NCI-H1417 (cell line): ENCODE data around the gene SLC26A2.

Experiments used
- DNase-seq, 3 experiments: peaks; one replicate each; lab custom pipeline; 2025; lab: John Stamatoyannopoulos, UW

SLC26A2 gene

DNA sequence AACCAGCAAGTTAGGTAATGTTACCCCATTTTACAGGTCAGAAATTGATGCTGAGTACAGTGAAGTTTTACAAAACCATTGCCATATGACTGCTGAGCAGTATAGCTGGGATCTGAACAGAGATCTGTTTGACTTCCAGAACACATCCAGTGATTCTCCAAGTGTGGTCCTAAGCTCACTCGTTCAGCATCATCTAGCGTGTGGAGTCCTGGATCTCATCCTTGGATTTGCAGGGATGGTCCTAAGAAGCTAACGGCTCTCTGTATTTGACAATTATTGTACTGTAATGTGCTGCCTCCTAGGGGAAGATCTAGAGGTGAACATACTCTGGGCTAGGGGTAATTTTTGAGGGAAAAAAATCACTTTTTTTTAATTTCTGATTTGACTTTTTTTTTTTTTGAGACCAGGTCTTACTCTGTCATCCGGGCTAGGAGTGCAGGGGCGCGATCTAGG is 1.4 kb downstream of the SLC26A2 start:
- peak in 1 of 3 experiments; percentile 21 for DNase-seq

DNA sequence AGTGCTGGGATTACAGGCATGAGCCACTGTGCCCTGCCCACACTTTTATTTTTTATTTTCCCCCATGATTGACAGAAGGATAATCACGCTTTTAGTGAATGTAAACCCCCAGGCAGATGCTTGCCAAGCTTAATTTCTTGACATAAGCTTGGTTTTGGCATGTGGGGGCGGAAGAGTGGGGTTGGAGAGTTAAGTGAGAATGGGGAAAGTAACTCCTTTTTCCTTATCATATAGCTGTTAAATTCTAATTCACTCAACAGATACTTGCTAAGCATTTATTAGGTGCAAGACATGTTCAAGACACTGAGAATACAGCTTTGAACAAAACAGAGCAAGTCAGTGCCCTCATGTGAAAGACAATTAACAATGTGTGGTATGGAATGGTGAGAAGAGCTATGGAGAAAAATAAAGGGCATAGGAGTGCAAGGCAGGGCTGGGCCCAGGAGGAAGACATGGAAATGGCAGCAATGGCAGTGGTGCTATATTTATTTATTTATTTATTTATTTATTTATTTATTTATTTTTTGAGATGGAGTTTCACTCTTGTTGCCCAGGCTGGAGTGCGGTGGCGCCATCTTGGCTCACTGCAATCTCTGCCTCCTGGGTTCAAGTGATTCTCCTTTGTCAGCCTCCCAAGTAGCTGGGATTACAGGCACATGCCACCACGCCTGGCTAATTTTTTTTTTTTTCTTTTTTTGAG is 2.2 kb downstream of the SLC26A2 start:
- no peak for DNase-seq

DNA sequence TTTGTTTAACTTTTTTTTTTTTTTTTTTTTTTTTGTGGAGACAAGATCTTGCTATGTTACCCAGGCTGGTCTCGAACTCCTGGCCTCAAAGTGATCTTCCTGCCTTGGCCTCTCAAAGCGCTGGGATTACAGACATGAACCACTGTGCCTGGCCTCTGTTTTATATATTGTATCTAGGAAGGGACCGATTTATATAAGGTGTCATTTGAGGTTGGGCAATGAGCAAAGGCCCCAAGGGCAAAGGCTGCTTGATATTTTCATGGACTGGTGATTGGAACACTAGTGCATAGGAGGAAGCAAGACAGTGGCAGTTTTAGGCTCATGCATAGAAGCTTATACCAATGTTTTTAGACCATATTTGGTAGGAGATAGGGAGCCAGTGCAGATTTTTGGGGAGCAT is 3.2 kb downstream of the SLC26A2 start:
- no peak for DNase-seq

DNA sequence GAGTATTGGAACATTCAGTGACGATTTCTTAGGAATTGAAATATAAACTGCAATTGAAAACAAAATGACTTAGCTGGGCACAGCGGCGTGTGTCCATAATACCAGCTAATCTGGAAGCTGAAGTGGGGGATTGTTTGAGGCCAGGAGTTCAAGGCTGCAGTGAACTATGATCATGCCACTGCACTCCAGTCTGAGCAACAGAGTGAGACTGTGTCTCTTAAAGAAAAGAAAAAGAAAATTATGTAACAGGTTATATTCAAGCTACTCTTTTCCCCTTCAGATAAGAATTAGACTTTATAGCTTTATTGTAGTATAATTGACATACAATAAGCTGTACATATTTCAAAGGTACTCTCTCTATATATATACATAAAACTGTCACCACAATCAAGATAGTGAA is 6.4 kb downstream of the SLC26A2 start:
- no peak for DNase-seq

DNA sequence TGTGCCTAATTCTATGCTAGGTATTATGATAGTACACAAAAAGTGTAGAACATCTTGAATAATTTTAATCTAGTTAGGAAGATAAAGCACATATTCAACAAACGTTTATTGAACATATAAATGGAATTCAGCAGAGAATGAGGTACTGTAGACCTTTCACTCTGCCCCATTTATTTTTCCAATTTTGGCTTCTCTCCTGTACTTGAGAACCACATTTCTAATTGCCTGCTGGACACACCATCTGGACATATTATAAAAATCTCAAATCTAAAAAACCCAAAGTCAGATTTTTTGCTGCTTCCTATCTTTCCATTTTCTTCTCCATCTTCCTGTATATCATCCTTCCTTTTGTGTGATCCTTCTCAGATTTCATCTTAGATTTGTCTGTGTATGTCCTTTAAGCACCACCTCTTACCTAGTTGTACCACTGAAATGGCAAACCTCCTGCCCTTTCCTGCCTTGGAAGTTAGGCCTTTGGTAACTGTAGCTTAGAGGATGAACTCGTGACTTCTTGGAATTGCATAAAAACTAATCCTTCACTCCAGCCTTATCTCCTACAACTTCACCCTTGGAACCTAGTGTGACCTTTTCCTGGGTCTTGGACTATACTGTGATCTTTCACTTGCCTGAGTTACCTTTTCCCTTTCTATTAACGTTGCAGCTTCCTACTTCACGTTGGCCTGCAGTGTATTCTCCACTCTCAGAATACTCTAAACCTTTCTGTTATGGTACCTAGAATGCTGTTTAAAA is 8.8 kb downstream of the SLC26A2 start:
- DNase-seq = no peak

DNA sequence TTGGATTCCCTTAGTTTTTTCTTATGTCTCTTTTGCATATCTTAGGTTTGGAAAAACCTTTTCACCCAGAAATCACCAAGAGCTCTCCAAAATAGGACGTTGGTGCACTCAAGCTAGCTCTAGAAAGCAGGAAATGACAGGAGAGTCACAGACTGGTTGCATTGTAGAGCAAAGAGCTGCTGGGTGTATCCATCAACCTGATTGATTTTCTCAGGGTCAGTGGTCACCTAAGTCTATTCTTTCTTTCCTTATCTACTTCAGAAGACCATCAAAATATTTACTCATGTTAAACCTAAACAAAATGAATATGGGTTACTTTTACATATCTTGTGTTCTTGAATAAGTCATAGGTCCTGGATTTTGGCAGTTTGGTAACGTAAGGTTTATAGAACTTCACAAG is 14.9 kb downstream of the SLC26A2 start:
- no peak for DNase-seq

DNA sequence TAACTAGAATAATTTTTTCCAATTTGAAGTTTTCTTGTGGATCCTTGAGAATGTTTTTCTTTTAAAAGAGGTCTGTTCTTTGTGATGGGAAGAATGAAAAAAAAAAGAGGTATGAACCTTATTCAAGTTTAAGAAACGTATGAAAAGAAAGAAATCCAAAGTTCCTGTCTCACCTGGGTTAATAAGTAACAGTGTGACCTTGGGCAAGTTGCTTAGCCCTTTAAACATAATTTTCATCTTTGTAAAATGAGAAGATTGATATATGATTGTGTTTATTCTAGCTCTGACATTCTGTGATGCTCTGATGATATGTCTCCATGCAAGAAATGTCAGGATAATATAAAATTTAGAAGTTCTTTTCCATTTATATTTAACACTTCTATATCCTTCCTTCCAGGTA is 19.3 kb downstream of the SLC26A2 start:
- DNase-seq = no peak

DNA sequence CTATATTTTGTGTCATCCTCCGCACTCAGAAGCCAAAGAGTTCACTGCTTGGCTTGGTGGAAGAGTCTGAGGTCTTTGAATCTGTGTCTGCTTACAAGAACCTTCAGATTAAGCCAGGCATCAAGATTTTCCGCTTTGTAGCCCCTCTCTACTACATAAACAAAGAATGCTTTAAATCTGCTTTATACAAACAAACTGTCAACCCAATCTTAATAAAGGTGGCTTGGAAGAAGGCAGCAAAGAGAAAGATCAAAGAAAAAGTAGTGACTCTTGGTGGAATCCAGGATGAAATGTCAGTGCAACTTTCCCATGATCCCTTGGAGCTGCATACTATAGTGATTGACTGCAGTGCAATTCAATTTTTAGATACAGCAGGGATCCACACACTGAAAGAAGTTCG is 20.6 kb downstream of the SLC26A2 start:
- DNase-seq = no peak

DNA sequence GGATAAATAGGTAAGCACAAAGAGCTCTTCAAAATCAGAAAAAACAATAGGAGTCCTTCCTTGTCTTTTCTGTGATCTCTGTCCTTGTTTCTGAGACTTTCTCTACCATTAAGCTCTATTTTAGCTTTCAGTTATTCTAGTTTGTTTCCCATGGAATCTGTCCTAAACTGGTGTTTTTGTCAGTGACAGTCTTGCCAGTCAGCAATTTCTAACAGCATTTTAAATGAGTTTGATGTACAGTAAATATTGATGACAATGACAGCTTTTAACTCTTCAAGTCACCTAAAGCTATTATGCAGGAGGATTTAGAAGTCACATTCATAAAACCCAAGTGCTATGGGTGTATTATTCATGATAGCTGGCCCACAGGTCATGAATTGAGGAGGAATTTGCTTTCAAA is 21.9 kb downstream of the SLC26A2 start:
- no peak for DNase-seq

DNA sequence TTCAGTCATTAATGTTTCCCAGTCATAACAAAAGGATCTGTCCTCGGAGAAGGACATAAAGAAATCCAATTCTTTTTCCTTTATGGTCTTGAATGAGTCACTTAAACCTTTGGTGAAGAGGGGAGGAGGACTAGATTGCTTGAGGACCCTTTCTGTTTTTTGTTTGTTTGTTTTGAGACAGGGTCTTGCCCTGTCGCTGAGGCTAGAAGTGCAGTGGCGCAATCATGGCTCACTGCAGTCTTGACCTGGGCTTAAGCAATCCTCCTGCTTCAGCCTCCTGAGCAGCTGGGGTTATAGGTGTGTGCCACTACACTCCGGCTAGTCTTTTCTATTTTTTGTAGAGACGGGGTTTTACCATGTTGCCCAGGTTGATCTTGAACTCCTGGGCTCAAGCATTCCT is 27.6 kb downstream of the SLC26A2 start:
- DNase-seq = no peak

DNA sequence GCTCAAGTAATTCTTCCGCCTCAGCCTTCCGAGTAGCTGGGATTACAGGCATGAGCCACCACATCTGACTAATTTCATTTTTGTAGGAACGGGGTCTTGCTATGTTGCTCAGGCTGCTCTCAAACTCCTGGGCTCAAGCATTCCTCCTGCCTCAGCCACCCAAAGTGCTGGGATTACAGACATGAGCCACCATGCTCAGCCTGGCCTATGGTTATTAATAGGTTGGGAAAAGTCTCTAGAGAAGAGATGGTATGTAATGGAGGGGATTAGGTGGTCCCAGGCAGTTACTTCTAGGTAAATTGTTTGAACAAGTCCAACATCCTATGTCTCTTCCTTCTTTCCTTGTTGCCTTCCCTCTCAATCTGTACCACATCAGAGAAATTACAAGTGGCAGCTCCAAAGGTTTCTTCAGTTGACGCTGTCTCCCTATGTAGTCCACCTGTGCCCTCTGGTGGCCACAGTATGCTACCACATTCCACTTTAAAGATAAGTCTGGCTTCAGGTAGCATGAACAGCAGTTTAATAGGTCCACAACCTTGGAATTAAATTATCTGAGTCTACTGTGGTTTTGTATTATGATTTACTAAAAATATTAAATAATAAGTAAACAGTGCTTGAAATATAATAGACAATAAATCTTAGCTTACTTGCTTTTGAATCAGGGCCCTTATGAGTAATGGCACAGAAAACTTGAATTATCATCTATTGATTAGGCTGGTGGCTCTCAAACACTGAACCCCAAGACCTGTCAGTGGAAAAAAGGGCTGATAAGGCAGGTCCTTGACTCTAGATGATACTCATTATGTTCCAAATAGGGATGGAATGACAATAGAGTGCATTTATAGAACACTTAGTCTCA is 30.2 kb downstream of the SLC26A2 start:
- peak; percentile 38 to 80 (median 79) for DNase-seq

DNA sequence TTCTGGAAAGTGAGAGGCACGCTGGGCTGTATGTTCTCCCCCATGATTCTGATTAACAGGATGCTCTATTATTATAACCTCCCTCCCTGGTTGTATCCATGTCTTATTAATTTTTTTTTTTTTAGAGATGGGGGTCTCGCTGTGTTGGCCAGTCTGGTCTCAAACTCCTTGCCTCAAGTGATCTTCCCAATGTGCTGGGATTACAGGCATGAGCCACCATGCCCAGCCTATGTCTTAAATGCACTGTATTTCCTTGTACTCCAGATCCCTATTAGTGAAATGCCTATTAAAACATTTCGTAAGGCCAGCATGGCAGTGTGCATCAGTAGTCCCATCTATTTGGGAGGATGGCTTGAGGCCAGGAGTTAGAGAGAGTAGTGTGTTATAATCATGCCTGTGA is 32.9 kb downstream of the SLC26A2 start:
- DNase-seq = no peak

DNA sequence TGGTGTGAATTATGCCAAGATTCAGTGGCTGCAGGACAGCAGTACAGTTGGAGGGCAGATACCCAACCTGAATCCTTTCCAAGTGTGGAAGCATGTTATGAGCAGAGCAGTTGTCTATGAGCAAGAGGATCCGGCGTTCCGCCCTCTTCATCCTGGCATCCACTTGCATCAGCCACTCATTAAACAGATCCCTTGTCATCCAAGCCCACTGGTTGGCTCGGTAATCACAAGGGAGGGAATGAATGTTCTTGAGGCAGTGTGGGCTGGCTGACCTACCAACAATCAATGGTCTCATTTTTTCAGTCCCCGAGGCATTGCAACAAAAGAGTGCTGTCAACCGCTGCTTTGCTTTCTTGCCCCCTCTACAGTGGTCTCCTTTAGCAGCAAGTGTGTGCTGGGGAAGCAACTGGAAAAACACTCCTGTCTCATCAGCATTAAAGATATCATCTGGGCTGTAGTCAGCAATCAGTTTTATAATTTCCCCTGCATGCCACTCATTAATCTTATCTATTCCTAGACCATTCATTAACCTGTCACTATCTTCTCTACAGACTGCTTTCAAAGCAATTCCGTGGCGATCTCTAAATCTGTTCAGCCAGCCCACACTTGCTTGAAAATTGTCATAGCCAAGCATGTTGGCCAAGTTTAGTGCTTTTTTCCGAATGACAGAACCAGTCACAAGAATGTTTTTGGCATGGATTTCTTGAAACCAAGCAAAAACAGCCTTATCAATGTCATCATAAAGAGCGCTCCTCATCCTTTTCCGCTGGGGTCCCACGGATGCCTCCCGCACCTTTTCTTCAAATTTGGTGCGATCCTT is 35.0 kb downstream of the SLC26A2 start:
- no peak for DNase-seq

DNA sequence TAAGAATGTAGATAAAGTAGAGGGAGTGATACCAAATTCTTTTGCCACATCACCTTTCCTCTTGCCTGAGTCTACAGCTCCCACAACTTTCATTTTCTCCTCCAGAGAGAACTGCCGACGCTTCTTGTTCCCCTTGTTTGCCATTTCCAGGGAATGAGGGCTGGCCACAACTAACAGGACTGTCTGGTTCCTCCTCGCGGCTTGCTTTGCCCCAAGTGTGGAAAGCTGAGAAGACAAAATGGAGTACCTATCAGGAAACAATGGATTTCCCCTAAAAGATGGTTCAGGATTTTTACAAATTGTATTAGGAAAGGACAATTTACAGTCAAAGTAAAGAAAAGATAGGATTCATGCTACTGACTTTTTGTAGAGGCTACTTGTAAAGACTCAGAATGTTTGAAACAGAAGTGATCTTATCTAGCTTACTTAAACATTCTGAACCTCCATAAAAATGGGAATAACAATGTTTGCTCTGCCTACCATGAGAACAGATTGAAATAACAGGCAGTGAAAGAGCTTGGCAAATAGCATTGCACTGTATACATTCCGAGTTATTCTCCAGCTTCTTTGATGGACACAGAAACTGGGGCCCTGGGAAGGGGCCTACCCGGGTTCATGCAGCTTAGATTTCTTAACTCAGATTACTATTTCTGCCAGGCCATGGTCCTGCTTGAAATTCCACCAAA is 35.8 kb downstream of the SLC26A2 start:
- no peak for DNase-seq

DNA sequence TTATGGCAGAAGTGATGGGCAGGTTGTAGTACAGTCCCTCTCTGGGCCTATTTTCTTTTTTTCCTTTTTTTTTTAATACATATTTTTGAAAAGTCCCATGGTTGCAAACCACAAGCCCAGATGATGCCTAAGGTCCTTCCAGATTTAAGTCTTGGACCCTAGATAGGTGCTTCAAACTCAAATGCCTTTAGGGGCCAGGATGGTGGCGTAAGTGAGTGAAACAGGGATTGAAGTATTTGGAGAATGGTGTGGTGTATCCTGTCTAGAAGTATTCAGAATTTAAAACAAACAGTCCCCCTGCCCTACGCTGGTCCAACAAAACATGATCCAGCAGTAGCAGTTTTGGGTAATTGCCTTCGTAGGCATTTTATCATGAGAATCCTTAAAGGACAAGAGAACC is 37.7 kb downstream of the SLC26A2 start:
- no peak for DNase-seq

DNA sequence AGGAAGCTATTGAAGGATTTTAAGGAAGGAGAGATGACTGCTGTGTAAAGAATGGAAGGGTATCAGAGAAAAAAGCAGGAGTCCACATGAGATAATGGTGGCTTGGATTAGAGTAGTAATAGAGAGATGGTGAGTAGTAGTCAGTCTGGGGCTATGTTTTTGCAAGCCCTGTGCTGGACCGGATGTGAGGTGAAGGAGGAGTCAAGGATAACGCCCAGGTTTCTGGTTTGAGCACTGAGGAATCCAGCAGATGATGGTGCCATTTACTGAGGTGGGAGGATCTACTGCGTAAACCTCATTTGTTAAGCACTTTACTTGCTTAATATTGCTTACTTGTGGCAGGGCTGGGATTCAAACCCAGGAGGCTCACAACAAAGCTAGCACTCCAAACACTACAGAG is 38.8 kb downstream of the SLC26A2 start:
- no peak for DNase-seq

DNA sequence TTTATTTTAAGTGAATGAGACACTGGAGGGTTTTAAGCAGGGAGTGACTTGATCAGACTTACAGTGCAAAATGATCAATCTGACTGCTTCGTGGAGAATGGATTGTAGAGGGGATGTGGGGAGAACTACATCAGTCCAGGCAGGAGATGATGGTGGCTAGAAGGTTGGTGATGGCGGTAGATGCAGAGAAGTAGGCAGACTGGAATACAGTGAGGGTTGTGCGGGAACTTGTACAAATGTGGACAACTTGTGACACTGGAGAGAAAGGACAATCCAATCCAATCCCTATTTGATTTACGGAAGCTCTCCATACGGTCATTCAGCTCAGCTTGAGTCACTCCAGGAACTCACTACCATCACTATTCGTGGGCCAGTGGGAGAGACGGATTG is 39.3 kb downstream of the SLC26A2 start:
- no peak for DNase-seq

DNA sequence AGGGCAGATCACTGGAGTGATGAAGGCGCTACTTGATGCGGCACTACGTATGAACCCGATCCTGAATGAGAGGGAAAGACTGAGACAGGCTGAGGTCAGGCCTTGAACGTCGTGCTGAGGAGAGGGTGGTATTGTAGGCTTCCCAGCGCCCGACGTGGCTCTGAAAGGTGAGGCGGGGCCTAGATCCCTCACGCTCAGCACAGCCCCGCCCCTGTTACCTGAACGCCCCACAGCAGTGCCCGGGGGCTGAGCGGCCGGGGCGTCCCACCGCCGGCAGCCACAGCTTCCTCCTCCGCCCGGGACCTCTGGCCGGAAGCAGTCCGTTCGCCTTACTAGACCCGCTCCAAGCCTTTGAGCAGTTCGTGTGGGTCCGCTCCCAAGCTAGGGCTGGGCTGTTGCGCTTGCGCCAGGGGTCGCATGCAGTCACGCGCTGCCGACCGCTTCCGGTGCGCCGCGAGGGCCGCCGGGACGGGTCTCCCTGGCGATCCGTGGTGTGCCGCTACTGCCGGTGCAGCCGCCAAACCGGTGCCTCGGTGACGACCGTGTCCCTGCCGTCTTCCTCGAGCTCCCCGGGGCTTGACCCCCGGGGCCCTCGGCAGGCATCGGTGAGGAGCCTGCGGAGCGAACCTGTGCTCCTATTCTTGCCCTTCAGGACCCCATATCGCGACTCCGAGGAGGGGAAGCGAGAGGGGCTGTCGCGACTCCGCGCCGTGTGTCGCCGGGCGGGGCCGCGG is 39.9 kb downstream of the SLC26A2 start, which contains the start of the genes HMGXB3 and TIGD6:
TSS of gene HMGXB3 (plus strand) at position 484 of the 734 bp plus-strand sequence. CDS start 4,114 bp downstream, outside the sequence.
TSS of gene TIGD6 (minus strand) at position 399 of the 734 bp plus-strand sequence. CDS start 4,306 bp downstream, outside the sequence.
- peak; percentile 80 to 89 (median 86) for DNase-seq

DNA sequence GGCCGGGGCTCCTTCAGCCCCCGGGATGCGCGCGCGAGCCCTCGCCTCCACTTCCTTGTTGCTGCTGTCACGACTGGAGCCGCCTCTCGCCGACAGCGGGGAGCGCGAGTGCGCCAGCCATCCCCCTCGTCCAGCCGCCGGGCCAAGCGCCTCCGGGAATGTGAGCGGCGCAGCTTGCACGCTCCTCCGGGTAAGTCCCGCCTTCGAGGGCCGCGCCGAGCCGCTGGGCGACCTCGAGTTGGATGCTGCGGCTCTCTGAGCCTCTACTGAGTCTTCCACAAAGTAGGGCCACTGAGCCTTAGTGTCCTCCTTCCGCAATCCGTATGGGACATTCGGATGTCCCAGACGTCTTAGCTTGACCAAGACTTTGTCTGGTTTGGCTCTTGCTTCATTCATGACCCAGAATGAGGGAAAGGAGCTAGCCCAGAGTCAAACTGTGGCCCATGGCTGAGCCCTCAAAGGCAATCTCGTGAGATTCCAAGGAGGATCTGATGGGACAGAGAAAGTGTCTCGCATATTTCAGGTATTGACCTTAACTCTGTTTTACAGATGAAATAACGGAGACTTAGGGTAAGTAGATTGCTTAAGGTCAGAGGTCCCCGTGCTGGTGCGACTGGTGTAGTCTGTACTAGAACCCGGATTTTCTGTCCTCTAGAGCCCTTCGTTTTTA is 40.6 kb downstream of the SLC26A2 start:
- peak in 2 of 3 experiments; percentile 22 to 30 for DNase-seq
